Endometrial microvascular endothelial cells (primary cell): ENCODE measurements around the gene SLC49A3. TPM values are rescaled to one million over a fixed set of nuclear protein-coding genes. Genes with fewer than 3 reads are reported as not detected.
"Not testable (repeated sequence)": the region's sequence is repeated elsewhere in the genome, so short reads cannot be mapped to it uniquely, and the experiment has no call there.

ENCODE experiments used
- in situ Hi-C: cut with HindIII; loops from 2 replicates; pipeline ENCODE4 v1.10.0; 2017; ENCODE audit warnings: low sequenced_read_pairs, low pct_unique_long_range_greater_than_20kb; ENCODE audit errors: inconsistent ontology term
- total RNA-seq: library from RNA; depleted of rRNA; stranded (reverse); fragments of >200 nt; gene quantifications from one replicate; pipeline ENCODE4 v1.2.3, GENCODE V29; 2015; ENCODE audit errors: inconsistent ontology term

Gene SLC49A3
- total RNA-seq, 1 donor from 2014 or later, result 5.3 TPM

DNA sequence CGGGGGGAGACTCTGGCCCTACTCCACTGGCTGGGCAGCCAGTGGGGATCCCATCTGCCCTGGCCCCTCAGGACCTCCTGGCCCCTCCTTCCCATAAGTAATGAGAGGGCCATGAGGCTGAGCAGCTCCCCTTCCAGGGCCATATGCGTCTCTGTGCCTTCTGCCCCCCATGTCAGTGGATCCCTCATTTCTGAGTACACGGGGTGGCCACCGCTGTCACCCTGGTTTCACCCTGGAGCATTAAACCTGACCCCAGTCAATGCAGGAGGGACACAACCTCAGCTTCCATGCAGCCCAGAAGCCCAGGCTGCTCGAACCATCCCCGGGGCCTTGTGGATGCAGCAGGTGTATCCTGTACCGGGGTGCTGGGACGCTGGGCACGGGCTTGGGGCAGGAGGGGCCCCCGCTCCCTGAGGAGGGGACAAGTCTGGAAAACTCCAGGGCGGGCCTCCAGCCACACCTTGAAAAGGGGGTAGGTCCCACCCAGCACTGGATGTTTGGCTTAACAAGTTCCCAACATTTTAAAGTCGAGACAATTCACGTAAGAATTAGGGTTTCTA, 39.1 kb downstream of the SLC49A3 start:
- in situ Hi-C loops, result no loop called here

DNA sequence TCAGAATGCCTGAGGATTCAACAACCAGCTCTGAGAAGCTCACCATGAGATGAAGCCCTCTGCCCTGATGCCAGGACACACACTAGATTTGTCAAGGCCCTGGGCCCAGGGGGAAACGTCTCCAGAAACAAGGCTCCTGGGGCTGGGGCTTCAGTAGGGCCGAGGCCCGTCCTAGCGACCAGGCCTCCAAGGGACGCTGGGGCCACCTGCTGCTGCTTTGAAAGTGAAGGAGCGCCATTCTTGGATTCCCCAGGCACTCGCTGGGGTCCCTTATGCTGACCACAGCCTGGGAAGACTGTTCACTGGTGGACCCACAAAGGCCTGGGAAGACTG, 39.7 kb downstream of the SLC49A3 start:
- in situ Hi-C loops, result no loop called here

DNA sequence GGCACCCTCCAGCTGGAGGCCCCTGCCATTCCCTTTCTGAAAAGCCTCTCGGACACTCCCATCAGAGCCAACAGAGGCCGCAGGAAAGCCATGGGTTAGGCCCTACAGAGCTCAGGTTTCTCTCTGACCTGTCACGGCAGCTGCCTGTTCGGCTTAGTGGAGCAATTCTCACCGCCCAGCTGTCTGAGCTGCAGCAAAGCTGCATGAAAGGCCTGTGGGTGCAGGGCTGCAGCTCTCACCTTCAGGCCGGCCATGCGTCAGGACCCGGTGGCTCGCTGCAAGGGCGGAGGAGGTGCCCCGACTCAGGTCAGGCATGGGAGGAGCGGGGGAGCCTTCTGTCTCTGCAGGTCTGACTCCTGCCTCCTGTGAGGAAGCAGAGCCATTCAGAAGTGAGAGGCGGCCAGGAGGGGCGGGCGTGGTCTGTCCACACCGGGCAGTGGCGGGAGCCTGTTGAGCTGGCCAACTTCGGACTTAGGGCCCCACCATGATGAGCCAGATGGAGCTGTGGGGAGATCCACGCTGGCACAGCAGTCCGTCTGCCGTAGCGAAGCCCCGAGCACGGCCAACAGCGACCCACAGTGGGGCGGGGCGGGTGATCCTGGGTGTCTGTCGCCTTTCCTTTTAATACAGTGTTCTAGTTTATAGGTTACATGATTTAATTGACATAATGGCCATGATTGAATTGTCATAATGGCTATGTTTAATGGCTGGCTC, 40.2 kb downstream of the SLC49A3 start:
- in situ Hi-C loops, result no loop called here

DNA sequence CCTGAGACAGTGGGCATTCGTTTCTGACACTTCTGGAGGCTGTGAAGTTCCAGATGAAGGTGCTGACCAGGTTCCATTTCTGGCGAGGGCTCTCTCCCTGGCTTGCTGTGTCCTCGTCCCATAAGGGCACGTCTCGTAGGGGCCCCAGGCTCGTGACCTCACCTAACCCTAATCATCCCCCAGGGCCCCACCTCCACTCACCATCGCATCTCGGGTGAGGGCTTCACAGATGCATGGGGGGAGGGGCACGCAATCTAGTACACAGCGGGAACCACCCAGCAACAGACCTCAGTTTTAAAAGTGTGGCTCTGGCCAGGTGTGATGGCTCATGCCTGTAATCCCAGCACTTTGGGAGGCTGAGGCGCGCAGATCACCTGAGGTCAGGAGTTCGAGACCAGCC, 41.5 kb downstream of the SLC49A3 start:
- in situ Hi-C loops, result no loop called here

DNA sequence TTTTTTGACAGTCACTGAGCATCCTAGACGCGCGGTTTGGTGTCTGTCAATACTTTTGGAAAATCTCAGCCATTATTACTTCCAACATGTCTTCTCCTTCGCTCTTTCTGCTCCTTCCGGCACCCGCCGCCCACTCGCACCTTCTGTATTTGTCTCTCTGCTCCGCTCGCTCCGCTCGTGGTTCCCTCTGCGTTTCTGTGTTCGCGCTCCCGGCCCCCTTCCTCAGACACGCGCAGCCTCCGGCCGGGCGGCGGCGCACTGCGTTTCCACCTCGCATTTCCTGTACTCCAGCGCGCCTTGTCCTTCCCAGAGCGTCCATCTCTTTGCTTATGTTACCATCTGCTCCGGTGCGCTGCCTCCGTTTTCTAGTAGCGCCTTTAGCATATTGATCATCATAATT, 42.5 kb downstream of the SLC49A3 start:
- in situ Hi-C loops, result no loop called here

DNA sequence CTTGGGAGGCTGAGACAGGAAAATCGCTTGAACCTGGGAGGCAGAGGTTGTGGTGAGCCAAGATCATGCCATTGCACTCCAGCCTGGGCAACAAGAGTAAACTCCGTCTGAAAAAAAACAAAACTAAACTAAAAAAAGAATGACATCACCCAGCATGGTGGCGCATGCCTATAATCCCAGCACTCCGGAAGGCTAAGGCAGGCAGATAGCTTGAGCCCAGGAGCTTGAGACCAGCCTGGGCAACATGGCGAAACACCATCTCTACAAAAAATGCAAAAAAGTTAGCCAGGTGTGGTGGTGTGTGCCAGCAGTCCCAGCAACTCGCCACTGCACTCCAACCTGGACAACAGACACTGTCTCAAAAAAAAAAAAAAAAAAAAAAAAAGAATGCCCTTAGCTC, 46.6 kb downstream of the SLC49A3 start:
- in situ Hi-C loops, result not testable (repeated sequence)

DNA sequence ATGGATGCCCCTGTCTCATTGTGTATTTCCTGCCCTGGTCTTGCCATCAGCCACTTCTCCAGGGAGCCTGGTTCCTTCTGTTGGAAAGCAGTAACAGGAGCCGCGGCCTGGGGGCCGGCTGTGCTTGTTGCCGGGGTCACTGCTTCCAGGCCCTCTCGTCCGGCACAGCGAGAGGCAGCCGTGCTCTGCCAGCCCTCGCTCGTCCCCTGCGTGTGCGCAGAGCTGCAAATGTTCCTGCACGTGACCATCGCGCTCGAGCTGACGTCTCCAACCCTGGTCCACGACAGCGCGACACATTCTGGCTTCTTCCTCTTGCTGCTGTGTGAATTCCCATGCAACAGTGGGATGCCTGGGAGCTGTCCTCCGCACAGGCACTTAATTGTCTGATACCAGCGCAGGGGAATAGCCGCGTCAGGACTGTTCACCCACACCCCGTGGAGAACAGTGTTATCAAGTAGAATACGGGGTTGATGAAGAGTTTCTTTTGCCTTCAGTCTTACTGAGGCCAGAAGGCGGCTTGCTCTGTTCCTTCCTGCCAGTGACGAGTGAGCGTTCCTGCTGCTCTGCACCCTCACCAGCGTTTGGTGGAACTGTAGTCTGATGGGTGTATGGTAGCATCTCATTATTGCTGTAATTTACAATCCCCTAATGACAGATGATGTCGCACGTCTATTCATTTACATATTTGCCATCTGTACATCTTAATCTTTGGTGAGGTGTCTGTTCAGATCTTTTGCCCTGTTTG, 51.2 kb downstream of the SLC49A3 start:
- in situ Hi-C loops, result no loop called here

DNA sequence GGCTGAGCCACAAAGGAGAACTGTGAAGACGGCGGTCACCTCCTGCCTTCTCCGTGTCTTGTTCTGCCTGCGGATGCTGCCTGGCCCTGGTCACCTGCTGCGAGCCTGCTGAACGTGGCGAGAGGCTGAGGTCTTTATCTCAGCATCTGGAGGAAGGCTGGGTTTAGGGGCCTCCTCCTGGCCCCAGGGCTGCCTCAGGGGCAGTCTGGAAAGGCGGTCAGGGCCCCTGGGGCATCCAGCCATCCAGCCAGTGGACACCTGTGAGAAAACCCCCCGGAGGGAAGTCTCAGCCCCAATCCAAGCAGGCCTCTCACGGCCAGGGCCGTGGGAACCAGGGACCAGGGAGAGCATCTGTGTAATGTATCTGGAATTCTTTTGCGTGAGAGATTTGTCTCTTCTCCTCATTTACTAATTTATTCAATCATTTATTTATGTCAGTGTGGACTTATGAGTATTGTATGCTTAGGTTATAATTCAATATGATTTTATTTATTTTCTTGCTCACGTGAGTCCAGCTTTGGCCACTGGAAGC, 52.3 kb downstream of the SLC49A3 start:
- in situ Hi-C loops, result no loop called here

DNA sequence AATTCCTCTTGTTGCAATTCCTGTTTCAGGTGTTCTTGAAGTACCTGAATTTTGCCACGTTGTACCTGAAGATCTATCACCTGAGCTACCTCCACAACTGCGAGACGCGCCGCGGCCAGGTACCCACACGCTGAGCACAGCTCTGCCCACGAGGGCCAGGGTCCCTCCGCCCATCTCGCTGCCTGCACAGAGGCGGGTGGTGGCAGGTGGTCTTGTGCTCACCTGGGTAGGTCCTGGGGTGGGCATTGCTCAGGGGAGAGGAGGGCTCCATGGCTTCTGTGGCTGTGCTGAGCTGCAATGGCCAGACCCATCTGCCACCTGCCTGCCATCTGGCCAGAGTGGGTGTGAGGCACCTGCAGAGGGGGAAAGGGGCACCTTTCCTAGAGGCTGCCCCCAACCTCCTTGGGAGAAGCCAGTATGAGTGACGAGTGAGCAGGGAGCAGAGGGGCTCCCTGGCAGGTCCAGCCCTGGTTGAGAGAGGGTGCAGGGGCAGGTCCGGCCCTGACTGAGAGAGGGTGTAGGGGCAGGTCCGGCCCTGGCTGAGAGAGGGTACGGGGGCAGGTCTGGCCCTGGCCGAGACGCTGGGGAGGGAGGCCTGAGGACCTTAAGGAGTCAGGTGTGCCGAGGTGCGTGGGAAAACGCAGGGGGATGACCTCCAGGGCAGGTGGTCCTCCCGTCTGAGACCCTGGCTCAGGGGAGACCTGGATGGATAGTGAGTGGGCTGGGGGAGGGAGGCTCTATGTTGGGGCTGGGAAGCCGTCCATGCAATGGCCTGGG, 52.9 kb downstream of the SLC49A3 start:
- in situ Hi-C loops, result no loop called here

DNA sequence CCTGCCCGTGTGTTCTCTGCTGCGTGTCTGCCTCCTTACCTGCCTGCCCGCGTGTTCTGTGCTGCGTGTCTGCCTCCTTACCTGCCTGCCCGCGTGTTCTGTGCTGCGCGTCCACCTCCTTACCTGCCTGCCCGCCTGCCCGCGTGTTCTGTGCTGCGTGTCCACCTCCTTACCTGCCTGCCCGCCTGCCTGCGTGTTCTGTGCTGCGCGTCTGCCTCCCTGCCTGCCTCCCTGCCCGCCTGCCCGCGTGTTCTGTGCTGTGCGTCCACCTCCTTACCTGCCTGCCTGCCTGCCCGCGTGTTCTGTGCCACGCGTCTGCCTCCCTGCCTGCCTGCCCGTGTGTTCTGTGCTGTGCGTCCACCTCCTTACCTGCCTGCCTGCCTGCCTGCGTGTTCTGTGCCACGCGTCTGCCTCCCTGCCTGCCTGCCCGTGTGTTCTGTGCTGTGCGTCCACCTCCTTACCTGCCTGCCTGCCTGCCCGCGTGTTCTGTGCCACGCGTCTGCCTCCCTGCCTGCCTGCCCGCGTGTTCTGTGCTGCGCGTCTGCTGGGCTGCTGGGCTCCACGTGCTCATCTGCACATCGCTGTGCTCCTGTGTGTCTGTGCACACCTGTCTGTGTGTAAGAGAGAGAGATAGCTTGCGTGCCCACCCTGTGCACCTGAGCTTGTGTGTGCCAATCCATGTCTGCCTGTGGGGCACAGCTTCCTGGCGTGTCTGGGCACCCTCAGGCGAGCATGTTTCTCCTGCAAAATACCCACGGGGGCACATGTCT, 53.7 kb downstream of the SLC49A3 start:
- in situ Hi-C loops, result not testable (repeated sequence)

DNA sequence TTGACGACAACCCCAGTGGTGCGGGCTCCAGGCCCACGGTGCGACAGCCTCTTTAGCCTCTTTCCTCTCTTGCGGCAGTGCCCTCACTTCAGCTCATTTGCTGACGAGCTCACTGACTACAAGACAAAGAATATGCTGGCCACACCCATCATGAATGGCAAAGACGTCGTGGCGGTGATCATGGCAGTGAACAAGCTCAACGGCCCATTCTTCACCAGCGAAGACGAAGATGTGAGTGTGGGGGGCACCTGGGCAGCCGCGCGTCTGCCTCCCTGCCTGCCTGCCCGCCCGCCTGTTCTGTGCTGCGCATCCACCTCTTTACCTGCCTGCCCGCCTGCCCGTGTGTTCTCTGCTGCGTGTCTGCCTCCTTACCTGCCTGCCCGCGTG, 54.4 kb downstream of the SLC49A3 start:
- in situ Hi-C loops, result no loop called here

DNA sequence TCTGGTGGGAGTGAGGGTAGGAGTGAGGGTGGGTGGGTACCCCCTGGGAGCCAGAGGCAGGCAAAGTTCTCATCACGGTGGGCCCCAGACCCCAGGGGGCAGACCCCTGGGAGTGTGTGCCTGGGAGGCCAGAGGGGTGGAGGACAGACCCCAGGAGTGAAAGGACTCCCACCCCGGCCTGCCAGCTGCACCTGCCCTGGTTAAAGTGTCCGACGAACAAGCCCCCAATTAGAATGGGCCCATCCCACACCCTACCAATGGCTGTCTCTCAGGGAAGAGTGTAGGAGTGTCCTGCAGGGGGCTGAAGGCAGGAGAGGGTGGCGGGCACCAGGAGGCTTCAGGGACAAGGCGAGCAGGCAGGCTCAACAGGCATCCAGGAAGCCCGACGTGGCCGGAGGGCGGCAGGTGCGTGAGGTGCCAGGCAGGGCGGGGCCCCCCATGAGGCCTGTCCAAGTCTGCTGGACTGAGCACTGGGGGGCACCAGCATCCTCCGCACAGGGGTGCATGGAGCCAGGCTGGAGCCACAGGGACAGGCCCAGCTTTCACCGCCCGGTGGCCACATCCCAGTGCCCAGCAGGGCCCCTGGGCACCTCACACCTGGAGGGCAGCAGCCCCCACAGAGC, 54.9 kb downstream of the SLC49A3 start:
- in situ Hi-C loops, result no loop called here

DNA sequence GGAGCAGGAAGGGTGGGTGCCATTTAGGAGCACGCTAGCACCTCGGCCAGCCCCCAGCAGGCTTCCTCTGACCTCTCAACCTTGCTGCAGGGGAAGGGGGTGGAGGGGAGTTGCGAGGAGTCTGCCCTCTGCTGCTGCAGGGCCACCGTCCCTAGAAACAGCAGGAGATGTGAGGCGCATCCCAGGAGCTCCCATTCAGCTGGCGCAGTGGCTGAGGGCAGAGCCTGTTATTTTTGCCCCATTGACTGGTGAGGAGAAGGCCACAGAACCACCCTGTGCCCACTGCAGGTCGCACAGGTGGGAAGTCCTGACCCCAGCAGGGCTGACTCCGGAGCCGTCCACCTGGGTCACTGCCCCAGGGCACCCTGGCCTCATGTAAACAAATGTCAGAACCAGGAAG, 55.5 kb downstream of the SLC49A3 start:
- in situ Hi-C loops, result no loop called here

DNA sequence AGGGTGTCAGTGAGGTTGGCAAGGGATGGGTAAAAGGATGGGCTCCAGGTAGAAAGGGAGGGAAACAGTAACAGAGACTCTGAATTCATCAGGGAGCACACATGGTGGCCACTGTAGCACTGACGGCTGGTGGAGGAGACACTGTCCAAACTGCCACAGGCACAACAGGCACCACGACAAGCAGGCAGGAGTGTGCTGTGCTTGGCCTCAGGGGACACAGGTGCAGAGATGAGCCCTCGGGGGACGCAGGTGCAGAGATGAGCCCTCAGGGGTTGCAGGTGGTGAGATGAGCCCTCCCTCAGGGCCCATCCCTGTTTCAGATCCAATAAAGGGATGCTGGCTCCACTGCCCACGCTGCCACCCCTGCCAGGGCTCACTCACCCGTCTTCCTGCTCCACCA, 56.0 kb downstream of the SLC49A3 start:
- in situ Hi-C loops, result no loop called here

DNA sequence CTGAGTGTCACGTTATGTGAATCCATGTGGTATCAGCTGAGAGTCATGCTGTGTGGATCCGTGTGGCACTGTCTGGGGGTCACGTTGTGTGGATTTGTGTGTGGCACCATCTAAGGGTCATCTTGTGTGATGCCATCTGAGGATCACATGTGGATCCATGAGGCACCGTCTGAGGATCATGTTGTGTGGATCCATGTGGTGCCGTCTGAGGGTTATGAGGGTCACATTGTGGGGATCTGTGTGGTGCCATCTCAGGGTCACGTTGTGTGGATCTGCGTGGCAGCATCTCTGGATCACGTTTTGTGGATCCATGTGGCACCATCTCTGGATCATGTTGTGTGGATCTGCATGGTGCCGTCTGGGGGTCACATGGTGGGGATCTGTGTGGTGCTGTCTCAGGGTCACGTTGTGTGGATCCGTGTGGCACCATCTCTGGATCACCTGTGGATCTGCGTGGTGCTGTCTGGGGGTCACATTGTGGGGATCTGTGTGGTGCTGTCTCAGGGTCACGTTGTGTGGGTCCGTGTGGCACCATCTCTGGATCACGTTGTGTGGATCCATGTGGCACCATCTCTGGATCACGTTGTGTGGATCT, 56.7 kb downstream of the SLC49A3 start:
- in situ Hi-C loops, result no loop called here
